Prostate gland (tissue), 2 donors: ENCODE data around the gene IDH3B.

Experiments
- CTCF ChIP-seq, 4 experiments: fragments of 200-600 bp in 2 of 4; fragments of 450-650 bp in 2 of 4; sonication (generic) in 2 of 4; IDR thresholded peaks; 1 replicate in 3 of 4; 2 replicates in 1 of 4; pipeline ENCODE4 v1.5.1; 2016 to 2019; ENCODE audit warnings: antibody characterized with exemption in 4 of 4, mild to moderate bottlenecking in 2 of 4, moderate library complexity in 2 of 4
- POLR2A ChIP-seq: fragments of 450-650 bp; IDR thresholded peaks from one replicate; pipeline ENCODE4 v1.6.1; 2016; ENCODE audit warnings: antibody characterized with exemption, mild to moderate bottlenecking
- POLR2AphosphoS5 ChIP-seq: sonication (generic); formaldehyde crosslinking; IDR thresholded peaks from one replicate; pipeline ENCODE4 v1.6.1; 2017; ENCODE audit warnings: antibody characterized with exemption

- TF ChIP-seq CTCF (IDR thresholded peaks at IDR 0.05): no peak
- no peak for TF ChIP-seq POLR2A
- no peak for TF ChIP-seq POLR2AphosphoS5
These were observed 53.7 kb downstream of the IDH3B start for GRCh38 chr20:2610326-2610725.
